Astrocyte (in vitro differentiated cells and primary cell): Measurements from ENCODE around the gene LMF1. TPM values are rescaled to one million over a fixed set of nuclear protein-coding genes. Genes with fewer than 3 reads are reported as not detected.

Source experiments
- DNase-seq: peaks from one replicate; pipeline ENCODE4 v3.0.0-alpha.2; 2010; ENCODE audit warnings: low read depth
- FAIRE-seq: peaks from 2 replicates; lab custom pipeline; 2011; peaks lifted over from hg19 to GRCh38; lab: Jason Lieb, UNC
- H2AFZ ChIP-seq: 2 replicates; pipeline ENCODE4 v1.6.0; 2012; ENCODE audit warnings: low read depth, low read length, inconsistent platforms
- H3K27ac ChIP-seq: 2 replicates; pipeline ENCODE4 v1.5.1; 2011; ENCODE audit warnings: low read depth, low read length, inconsistent platforms
- H3K27me3 ChIP-seq: 2 replicates; pipeline ENCODE4 v1.6.0; 2011; ENCODE audit warnings: low read length, inconsistent platforms; ENCODE audit not compliant: insufficient read depth
- H3K36me3 ChIP-seq: 2 replicates; pipeline ENCODE4 v1.5.1; 2011; ENCODE audit warnings: low read length, inconsistent platforms; ENCODE audit not compliant: insufficient read depth
- H3K4me1 ChIP-seq: 2 replicates; pipeline ENCODE4 v1.5.1; 2011; ENCODE audit warnings: low read length, inconsistent platforms; ENCODE audit not compliant: insufficient read depth
- H3K4me2 ChIP-seq: 2 replicates; pipeline ENCODE4 v1.6.0; 2012; ENCODE audit warnings: low read length, inconsistent platforms
- H3K4me3 ChIP-seq: 2 replicates; pipeline ENCODE4 v1.5.1; 2011; ENCODE audit warnings: low read depth, mild to moderate bottlenecking, low read length, inconsistent platforms; ENCODE audit not compliant: insufficient read depth
- H3K79me2 ChIP-seq: 2 replicates; pipeline ENCODE4 v1.6.0; 2012; ENCODE audit warnings: mild to moderate bottlenecking, low read length, inconsistent platforms; ENCODE audit not compliant: insufficient read depth
- H3K9ac ChIP-seq: 2 replicates; pipeline ENCODE4 v1.6.0; 2012; ENCODE audit warnings: mild to moderate bottlenecking, low read length, inconsistent platforms
- H3K9me3 ChIP-seq: 2 replicates; pipeline ENCODE4 v1.5.1; 2012; ENCODE audit warnings: low read depth, mild to moderate bottlenecking, low read length, inconsistent platforms; ENCODE audit not compliant: insufficient read depth
- H4K20me1 ChIP-seq: 2 replicates; pipeline ENCODE4 v1.6.0; 2012; ENCODE audit warnings: low read length, inconsistent platforms; ENCODE audit not compliant: insufficient read depth
- H3K27ac Mint-ChIP-seq: one replicate; pipeline ENCODE4 v1.8.0; 2021; ENCODE audit warnings: mild to moderate bottlenecking, mixed read lengths; ENCODE audit not compliant: unreplicated experiment
- H3K27me3 Mint-ChIP-seq: one replicate; pipeline ENCODE4 v1.8.0; 2021; ENCODE audit warnings: low read depth, mixed read lengths; ENCODE audit not compliant: unreplicated experiment
- H3K36me3 Mint-ChIP-seq: one replicate; pipeline ENCODE4 v1.8.0; 2021; ENCODE audit warnings: low read depth, mixed read lengths; ENCODE audit not compliant: unreplicated experiment
- H3K4me1 Mint-ChIP-seq: one replicate; pipeline ENCODE4 v1.8.0; 2021; ENCODE audit warnings: low read depth, mixed read lengths; ENCODE audit not compliant: unreplicated experiment
- H3K4me3 Mint-ChIP-seq: one replicate; pipeline ENCODE4 v1.8.0; 2021; ENCODE audit warnings: mild to moderate bottlenecking, moderate library complexity, mixed read lengths; ENCODE audit not compliant: unreplicated experiment
- H3K9me3 Mint-ChIP-seq: one replicate; pipeline ENCODE4 v1.8.0; 2021; ENCODE audit warnings: mild to moderate bottlenecking, mixed read lengths; ENCODE audit not compliant: unreplicated experiment
- CTCF ChIP-seq: IDR thresholded peaks from 2 replicates; pipeline ENCODE4 v1.5.1; 2011; ENCODE audit warnings: low read depth, mild to moderate bottlenecking, inconsistent platforms, low read length, moderate library complexity; ENCODE audit not compliant: insufficient read depth
- EZH2 ChIP-seq: IDR thresholded peaks from 2 replicates; pipeline ENCODE4 v1.6.1; 2012; ENCODE audit warnings: mild to moderate bottlenecking, low read length, inconsistent platforms; ENCODE audit not compliant: insufficient read depth
- total RNA-seq: library from RNA; stranded (reverse); gene quantifications from 2 replicates; pipeline ENCODE4 v1.2.1, GENCODE V29; 2021

Gene LMF1
- total RNA-seq, 1 donor from 2014 or later: 12.6 TPM

GRCh38 chr16:836221-836620 lies 134.6 kb downstream of the LMF1 start:
- no peak overlapping the region for H3K4me3 Mint-ChIP-seq
- no peak for TF ChIP-seq CTCF
- TF ChIP-seq EZH2: no peak
- H3K27me3 ChIP-seq: no peaks in the 10 kb centered on the region

GRCh38 chr16:835373-835772 lies 135.4 kb downstream of the LMF1 start:
- TF ChIP-seq CTCF (no peak), EZH2 (no peak)
- Histone ChIP-seq H3K4me1 (no peaks in the 10 kb centered on the region), H3K4me2 (no peak overlapping the region), H3K36me3 (no peaks in the 10 kb centered on the region), H3K9me3 (peaks cover 7% of the 10 kb centered on the region), H3K27me3 (no peaks in the 10 kb centered on the region), H3K79me2 (no peaks in the 10 kb centered on the region), H3K9ac (no peak overlapping the region), H2AFZ (no peak overlapping the region), H3K27ac (no peak overlapping the region), H3K4me3 (no peak overlapping the region), H4K20me1 (no peaks in the 10 kb centered on the region)
- Mint-ChIP-seq H3K4me1 (no peaks in the 10 kb centered on the region), H3K27ac (no peak overlapping the region), H3K36me3 (peaks cover 3% of the 10 kb centered on the region), H3K27me3 (peaks cover 20% of the 10 kb centered on the region), H3K9me3 (peaks cover 27% of the 10 kb centered on the region), H3K4me3 (no peak overlapping the region)
- no peak for DNase-seq
- FAIRE-seq: no peak

More at GRCh38 chr16:836221-836620, 134.6 kb downstream of the LMF1 start:
- H3K9me3 ChIP-seq: peaks cover 7% of the 10 kb centered on the region
- DNase-seq (no peak), FAIRE-seq (no peak)
- H3K9me3 Mint-ChIP-seq: peaks cover 27% of the 10 kb centered on the region
- H3K4me2 ChIP-seq: no peak overlapping the region
- H4K20me1 ChIP-seq: no peaks in the 10 kb centered on the region
- no peaks in the 10 kb centered on the region for H3K4me1 Mint-ChIP-seq
- H3K9ac ChIP-seq: no peak overlapping the region
- H3K27ac Mint-ChIP-seq: no peak overlapping the region
- H3K27me3 Mint-ChIP-seq: peaks cover 22% of the 10 kb centered on the region
- no peaks in the 10 kb centered on the region for H3K4me1 ChIP-seq
- no peak overlapping the region for H3K4me3 ChIP-seq
- H3K79me2 ChIP-seq: no peaks in the 10 kb centered on the region
- H3K36me3 ChIP-seq: no peaks in the 10 kb centered on the region
- H3K27ac ChIP-seq: no peak overlapping the region
- no peak overlapping the region for H2AFZ ChIP-seq
- H3K36me3 Mint-ChIP-seq: peaks cover 3% of the 10 kb centered on the region

- FAIRE-seq (no peak), DNase-seq (no peak)
- Mint-ChIP-seq H3K27me3 (peaks cover 26% of the 10 kb centered on the region), H3K36me3 (peaks cover 3% of the 10 kb centered on the region), H3K4me3 (no peak overlapping the region), H3K9me3 (peaks cover 25% of the 10 kb centered on the region), H3K4me1 (no peaks in the 10 kb centered on the region), H3K27ac (no peak overlapping the region)
- H3K4me2 ChIP-seq: no peak overlapping the region
- no peaks in the 10 kb centered on the region for H3K4me1 ChIP-seq
- H3K27me3 ChIP-seq: no peaks in the 10 kb centered on the region
- H3K9ac ChIP-seq: no peak overlapping the region
- H3K36me3 ChIP-seq: no peaks in the 10 kb centered on the region
- no peak for TF ChIP-seq CTCF
- TF ChIP-seq EZH2: no peak
- peaks cover 7% of the 10 kb centered on the region for H3K9me3 ChIP-seq
- no peaks in the 10 kb centered on the region for H3K79me2 ChIP-seq
- no peak overlapping the region for H3K4me3 ChIP-seq
- no peaks in the 10 kb centered on the region for H4K20me1 ChIP-seq
- no peak overlapping the region for H2AFZ ChIP-seq
- H3K27ac ChIP-seq: no peak overlapping the region
Measured at GRCh38 chr16:833411-833810, 137.4 kb downstream of the LMF1 start.
